ENCODE data around the gene GDF7.

DNA sequence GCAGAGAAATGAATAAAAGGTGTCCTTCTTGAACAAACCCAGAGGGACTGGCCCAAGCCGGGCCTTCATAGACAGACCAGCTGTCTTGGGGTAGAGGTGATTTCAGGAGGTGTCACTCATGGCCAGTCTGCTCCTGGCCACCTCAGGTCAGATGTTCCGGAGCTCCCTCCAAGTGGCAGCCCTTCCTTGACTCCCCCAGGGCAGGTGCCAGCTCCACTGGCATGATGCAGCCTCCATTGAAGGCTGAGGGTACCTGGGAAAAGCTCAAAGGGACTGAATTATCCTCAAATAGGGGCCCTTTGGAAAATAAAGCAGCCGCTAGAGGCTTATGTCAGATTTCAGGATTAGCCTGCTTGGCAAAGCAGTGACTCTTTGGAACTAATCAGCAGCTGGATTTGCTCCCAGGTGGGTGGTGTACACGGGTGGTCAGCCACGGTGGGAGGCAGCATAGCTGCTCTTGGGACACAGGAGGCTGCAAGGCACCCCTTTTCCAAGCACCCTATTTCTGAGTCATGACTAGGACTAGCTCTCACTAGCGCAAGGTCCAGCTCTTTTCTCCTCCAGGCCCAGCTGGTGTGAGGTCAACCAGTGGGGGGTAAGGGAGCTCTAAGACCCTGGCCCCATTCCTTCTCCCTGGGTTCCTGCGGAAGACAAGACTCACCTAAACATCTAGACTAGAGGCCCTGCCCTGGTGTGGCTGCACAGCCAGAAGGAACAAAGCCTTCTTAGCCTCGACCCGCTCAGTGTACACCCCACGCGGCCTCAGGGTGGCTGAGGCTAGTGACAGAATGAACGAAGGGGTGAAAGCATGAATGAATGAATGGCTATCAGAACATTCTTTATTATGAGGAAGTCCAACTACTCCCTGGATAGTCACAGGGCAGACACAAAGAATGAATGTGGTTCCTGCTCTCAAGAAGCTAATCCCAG lies 45.3 kb upstream of the GDF7 start:
- TF ChIP-seq, protein P1, sequence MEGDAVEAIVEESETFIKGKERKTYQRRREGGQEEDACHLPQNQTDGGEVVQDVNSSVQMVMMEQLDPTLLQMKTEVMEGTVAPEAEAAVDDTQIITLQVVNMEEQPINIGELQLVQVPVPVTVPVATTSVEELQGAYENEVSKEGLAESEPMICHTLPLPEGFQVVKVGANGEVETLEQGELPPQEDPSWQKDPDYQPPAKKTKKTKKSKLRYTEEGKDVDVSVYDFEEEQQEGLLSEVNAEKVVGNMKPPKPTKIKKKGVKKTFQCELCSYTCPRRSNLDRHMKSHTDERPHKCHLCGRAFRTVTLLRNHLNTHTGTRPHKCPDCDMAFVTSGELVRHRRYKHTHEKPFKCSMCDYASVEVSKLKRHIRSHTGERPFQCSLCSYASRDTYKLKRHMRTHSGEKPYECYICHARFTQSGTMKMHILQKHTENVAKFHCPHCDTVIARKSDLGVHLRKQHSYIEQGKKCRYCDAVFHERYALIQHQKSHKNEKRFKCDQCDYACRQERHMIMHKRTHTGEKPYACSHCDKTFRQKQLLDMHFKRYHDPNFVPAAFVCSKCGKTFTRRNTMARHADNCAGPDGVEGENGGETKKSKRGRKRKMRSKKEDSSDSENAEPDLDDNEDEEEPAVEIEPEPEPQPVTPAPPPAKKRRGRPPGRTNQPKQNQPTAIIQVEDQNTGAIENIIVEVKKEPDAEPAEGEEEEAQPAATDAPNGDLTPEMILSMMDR (IDR thresholded peaks at IDR 0.05): no peak
- TF ChIP-seq FOSL2 (IDR thresholded peaks at IDR 0.05; ENCODE audit: borderline replicate concordance, low read depth): no peak
- TF ChIP-seq RAD21 (IDR thresholded peaks at IDR 0.05; ENCODE audit: low read length): no peak
- no peak for TF ChIP-seq EZH2phosphoT487 (IDR thresholded peaks at IDR 0.05; ENCODE audit: borderline replicate concordance, low read depth)
